Iris pigment epithelial cell (primary cell): Measurements from ENCODE around the gene LEKR1.

ENCODE experiments used
- DNase-seq: peaks from one replicate; pipeline ENCODE4 v3.0.0-alpha.2; 2011; ENCODE audit warnings: low read depth

LEKR1 gene

DNA sequence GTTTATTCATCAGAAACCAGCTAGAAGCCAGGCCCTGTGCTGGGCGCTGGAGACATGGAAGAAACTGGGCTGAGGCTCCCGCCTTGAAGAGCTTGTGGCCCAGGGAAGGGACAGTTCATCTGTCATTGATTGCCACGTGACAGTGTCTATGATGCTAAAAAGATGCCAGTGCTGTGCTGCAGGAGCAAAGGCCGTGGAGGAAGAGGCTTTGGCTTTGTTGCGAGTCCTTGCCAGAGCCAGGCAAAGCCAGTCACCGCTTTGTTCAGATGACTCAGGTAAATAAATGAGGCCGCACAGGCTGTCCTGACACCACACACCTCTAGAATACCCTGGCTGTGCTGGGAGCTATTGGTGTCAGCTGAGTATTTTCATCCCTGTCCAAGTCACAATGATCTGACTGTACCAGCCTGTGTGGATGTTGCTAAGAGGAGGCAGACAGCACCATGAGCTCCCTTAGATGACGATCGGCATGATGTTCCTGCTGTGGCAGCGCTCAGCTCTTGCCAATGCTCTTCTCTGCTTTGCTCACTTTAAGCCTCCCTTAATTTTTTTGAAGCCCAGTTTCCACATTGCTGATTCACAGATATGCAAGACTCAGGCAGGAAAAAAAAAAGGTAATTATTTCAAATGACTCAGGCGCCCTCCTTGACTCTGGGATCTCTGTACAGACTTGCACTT, 256.3 kb downstream of the LEKR1 start:
- peak; percentile 68 for DNase-seq

DNA sequence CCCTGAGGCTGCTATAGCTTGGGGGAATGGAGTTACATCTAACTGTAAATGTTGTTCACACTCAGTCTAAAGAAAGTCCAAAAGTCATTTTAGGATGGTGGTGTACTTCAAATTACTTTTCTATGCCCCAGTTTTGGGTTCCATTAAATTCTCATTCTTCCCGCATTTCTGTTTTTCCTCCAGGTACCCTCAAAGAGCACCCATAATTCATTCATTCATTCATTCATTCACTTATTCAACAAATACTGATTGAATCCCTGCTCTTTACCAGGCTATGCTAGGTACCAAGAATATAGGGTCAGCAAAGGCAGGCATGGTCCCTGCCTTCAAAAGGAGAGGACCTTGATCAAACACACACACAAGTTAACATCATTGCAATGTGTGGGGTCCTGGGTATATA, 257.7 kb downstream of the LEKR1 start:
- DNase-seq, result no peak

DNA sequence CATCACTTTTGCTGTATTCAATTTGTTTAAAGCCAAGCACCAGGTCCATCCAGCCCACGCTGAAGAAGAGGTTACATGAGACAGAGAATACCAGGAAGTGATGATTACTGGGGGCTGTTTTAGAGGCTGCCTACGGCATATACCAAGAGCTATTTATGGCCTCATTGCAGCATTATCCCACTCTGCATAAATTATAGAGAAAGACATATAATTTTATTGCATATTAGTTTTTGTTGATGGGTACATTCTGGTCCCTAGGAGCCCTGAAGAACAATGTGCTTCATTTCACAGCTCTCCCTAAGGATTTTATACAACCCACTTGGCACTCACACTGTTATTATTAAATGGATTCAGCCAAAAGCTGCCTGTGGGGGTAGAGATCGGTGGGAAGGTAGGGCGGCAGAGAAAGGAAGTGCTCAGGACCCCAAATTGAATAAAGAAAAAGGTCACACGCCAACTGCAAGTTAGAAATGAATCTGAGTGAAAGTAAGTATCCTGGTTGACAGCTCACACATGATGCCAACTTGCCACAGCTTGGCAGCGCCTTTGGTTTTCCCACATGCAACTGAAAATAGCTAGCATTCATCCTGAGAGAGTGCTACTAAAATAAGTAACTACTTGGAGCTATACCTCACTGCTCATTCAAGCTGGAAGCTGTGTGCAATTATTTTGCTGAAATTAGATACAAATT, 260.1 kb downstream of the LEKR1 start:
- no peak for DNase-seq

DNA sequence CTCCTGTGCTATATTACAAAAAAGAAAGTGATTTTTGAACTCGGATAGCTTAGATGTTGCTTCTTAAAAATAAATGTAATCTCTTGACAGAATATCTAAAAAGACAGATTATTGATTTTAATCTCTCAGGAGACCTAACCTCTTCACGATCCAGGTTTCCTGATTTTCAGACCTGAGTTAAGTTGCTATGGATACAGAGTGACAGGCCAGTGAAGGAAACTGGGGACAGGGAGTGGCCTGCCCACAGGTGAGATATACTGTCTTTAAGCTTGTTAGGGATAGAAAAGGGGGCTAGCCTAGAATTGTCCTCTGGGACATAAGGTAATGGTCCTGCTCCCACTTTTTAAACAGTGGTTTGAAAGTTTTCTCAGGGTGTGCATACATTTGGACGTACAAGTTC, 260.6 kb downstream of the LEKR1 start:
- no peak for DNase-seq

DNA sequence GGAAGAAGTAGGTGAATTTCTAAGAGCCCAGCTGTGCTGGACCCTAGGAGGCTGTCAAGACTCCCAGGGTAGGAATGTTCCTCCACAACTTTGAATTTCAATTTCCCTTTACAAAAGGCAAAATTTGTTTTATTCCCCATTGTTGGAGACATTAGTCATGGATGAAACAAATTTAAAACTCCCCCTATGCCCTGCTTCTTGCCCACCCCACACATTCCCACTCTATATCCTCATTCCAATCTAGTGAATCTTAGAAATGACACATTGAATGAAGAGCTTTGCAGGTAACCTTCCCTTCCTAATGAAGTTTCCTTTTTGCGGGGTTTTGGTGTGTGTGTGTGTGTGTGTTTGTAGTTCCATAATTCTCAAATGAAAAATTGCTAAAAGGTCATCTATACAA, 261.2 kb downstream of the LEKR1 start:
- DNase-seq, result no peak

DNA sequence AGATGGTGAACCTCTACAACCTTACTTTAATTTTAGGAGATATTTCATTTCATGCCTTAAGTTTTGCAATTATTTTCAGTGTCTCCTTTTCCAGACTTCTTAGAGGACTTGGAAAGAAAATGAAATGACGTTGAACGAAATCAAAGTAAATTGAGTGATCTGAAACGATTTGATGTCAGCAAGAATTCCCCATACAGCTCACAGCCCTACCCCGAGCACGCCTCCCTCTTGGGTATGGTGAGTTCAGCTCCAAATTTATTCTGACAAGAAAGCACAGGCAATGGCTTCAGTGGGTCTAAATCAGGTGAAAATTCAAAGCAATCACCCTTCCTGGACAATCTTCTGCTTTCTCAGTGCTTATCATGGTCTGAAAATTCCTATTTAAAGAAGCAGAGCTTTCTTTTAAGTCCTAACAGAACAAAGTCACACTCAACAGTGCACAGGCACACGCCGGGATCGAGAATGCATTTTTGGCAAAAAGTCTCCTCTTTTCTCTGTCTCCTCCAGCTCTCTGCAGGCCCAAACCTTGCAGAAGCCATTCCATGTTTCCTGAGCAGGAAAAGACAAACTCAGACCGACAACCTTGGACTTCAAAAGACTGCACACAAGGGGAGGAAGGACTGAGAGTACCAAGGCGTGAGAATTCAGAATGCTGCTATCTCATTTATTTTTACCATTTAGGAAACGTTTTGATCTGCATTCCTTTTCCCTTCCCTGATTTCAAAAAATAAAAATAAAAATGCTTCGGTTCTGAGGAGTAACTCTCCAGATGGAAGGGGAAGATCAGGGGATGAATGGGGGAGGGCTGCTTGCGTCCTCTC, 261.8 kb downstream of the LEKR1 start:
- peak; percentile 16 for DNase-seq

DNA sequence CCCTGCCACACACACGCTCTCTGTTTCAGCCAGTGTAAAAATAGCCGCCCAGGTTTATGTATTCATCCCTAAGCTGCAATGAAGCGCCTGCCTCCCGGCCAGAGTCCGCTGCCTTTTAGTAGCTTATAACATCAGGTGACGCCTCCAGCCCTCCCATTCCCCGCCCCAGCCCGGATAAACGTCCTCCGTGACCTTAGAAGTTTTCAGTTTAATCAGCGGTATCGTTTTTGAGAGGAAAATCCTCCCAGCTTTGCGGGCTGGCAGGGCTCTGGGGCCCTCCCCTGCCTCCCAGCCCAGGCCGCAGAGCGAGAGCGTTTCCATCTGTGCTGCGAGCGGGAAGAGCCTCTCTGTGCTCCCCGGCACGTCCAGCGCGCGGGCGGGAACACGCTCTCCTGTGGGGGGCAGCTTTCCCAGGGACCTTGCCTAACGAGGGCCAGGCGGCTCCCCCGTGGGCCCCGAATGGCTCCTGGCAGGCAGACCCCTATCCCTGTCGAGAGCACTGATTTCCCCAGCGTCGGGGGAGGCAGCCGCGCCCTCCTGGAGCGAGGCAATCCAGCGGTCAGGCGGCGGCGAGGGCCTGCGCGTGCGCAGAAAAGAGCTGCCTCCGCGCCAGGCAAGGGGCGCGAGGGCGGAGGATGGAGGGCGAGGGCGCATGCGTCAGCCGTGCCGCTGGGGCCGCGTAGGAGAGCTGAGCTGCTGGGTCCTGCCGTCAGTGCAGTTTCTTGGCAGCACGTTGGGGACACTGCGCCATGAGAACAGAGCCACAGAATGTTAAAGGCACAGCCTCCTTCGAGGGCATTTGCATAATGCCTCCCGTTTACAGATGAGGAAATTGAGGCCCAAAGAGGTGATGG, 262.7 kb downstream of the LEKR1 start:
- peak; percentile 90 for DNase-seq

DNA sequence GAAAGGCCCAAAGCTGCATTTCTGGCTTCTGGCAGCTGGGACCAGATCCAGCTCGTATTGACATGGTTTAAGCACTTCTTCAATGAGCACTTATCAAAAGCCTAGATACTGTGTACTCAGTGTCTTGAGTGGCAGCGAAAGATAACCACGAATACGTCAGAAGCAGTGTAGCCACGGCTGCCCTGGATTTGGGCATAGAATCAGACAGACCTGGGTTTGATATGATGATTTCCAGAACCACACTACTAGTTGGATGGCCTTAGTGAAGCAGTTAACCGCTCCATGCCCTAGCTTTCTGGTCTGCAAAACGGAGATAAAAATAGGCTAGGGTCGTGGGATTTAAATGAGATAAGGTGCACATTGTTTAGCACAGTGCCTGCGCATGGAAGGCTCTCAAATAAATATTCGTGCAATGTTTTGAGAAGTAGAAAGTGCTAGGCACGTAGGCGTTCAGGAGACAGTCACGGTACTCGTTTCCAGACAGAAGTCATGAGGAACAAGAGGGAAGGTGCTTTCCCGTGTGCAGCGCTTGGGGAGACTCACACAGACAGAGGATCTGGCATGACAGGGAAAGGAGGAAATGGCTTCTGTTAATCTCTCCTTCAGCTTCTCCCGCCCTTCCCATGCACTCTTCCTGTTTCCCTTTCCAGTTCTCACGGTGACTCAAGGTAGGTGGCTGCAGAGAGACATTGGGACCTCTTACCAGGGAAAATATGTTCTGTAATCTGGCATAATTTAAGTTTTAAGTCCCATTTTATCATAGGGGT, 263.5 kb downstream of the LEKR1 start:
- DNase-seq, result peak; percentile 30

DNA sequence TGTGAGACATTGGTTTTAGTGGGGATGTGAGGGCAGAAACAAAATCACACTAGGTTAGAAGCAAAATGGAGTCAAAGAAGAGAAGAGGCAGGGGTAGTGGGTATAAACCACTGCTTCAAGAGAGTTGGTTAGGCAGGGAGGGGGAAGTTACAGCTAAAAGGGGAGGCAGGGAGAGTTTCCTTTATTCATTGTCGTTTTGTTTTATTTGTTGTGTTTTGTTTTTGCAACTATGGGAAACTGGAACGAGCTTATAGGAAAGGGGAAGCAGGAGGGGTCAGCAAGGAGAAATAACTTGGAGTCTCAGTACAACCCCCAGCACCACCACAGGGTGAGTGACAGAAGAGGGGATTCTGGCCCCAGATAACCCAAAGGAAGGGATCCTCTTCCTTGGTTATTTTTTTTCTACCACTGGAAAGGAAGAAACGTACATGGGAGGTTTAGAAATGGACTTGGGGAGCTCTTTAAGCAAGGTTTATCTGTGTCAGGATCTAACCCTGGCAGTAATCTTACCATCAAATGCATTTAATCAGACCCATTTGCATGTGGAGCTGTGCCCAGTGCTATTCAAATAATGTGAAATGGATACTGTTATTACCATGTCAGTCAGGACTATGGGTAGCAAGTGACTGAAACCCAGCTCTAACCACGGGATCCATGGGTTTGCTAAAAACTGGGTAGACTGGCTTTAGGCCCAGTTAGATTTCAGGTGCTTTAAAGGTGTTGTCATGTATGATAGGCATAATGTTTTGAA, 265.1 kb downstream of the LEKR1 start:
- no peak for DNase-seq

DNA sequence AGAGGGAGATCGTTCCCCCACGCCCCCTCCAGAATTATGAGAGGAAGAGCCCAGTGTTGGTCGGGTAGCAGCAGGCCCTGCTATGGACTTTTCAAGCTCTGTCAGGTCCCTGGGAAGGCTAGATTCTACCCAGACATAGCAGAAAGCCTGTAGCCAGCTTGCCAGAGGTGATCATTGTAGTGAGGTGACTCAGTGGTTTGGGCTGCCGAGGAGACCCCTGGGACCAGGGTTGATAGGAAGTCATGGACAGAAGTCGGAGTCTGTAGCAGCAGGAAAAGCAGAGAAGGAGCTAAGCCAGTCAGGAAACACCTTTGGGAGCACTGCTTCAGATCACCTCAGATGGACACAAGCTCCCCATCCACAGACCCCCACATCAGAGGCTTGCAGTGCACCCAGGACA, 266.1 kb downstream of the LEKR1 start:
- DNase-seq, result no peak

DNA sequence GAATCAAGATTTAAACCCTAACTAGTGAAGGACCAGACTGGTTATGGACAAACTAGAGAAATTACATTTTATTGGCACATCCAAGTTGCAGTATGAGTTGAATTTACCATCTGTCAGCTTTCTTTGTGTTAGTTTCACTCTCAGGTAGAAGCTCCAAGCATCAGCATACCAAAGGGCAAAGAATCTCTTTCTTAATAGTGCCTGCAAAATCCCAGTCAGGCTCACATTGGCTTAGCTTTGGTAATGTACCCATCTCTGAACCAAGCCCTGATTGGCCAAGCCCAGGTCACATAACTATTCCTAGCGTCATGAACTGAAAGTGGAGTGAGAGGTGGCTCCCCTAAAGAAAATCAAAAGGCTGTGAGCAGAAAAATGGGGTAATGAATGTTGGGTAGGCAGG, 266.9 kb downstream of the LEKR1 start:
- DNase-seq, result no peak

DNA sequence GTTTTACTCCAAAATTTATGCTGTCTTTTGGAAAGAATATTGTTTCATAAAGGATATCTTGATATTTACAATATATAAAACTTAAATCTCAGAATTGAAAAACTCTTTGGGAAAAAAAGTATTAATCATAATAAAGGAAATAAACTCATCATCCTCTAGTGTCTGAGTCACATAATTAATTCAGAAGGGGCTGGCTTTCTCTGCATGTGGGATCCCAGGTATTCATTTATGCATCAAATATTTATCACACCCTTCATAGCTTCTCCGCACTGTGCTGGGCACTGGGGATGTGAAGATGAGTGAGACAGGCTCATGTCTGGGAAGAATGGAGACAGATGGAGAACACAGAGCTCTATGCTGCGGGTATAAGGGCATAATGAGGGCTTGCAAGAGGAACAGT, 268.1 kb downstream of the LEKR1 start:
- DNase-seq, result no peak

DNA sequence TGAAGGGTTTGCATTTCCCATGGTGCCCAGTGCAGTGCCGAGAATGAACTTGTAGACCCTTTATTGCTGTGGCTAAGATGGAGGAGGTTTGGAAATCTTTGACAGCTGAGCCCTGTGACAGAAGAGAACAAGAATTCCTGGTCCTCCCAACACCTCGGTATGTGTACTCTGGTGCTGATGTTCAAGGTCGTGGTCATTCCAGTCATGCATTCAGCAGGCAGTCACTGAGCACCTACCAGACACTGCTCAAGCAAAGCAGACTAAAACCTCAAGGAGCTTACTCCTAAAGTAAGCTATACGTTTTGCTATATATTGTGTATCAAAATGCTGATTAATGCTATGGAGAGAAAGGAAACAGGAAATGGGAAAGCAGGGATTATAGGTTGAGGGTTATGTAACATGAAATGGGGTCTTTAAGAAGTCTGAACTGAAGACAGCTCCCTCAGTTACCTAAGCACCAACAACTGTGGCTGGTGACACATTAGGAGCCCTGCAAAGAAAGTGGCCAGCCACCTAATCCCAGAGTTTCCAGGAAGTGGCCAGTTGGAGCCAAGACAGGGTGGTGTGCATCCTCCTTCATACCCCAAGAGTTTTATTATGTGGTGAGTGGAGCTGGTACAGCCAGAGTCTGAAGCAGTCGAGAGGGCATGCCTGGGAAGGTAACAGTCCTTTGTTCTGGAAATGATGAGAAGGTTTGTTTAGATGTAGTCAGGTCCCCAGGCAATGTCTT, 268.8 kb downstream of the LEKR1 start:
- DNase-seq, result peak; percentile 65
